DOHH2 (cell line): ENCODE measurements around the gene RSBN1.

Source experiments
- CTCF ChIP-seq: fragments of 200-600 bp; sonication (generic); IDR thresholded peaks from one replicate; pipeline ENCODE4 v1.5.1; 2014; ENCODE audit warnings: antibody characterized with exemption, mild to moderate bottlenecking, low read depth, low read length; ENCODE audit not compliant: poor library complexity, severe bottlenecking
- EZH2phosphoT487 ChIP-seq: fragments of 200-600 bp; sonication (generic); IDR thresholded peaks from 2 replicates; pipeline ENCODE4 v1.6.1; 2017; ENCODE audit warnings: borderline replicate concordance, mild to moderate bottlenecking, antibody characterized with exemption, low read length, moderate library complexity, mixed read lengths

GRCh38 chr1:113756461-113756860 lies 55.8 kb downstream of the RSBN1 start:
- TF ChIP-seq CTCF (no peak), EZH2phosphoT487 (no peak)
